Erythroblast (primary cell): ENCODE data around the gene FOXE3.

Experiments used
- DNase-seq, 2 experiments: peaks; one replicate each; lab custom pipeline; 2025; lab: John Stamatoyannopoulos, UW
- GATA1 ChIP-seq: IDR thresholded peaks from 2 replicates; pipeline ENCODE4 v1.6.1; 2011; ENCODE audit warnings: low read depth, mild to moderate bottlenecking, control low read depth, low read length, moderate library complexity
- POLR2A ChIP-seq: IDR thresholded peaks from 2 replicates; pipeline ENCODE4 v1.6.1; 2011; ENCODE audit warnings: mild to moderate bottlenecking, low read length

The FOXE3 gene

DNA sequence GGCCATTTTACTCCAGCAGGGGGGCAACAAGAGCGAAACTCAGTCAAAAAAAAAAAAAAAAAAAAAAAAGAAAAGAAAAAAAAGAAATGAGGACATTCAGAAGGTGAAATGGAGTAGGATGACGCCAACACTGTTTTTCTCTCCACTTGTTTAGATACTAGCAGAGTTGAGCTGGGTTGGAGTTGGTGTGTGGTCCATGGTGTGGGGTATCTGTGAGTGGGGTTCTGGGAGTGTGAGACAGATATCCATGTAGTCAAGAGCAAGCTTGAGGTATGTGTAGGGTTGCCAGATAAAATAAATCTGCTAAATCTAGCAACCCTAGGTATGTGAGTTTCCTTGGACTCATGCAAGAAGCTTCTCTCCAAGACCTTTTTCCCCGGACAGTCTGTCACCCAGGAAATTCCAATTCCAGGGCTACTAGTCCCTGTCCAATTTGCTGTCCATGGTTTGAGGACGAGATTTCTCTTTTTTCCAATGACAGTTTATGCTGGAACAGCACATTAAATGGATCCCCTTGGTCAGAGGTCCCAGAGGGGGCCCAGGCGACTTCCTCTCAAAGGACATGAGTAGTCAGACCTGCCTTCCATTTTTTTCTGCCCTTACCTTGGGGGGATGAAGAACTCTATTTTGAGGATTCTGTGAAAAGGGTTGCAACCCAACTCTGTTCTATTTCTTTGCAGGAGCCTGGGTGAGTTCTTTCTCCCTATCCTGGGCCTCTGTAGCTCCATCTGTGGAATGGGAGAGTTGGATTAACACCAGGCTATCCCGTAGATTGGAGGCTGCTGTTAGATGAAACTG lies 19.6 kb downstream of the FOXE3 start:
- TF ChIP-seq GATA1 (no peak), POLR2A (no peak)
- DNase-seq = peak in 1 of 2 experiments; percentile 14

DNA sequence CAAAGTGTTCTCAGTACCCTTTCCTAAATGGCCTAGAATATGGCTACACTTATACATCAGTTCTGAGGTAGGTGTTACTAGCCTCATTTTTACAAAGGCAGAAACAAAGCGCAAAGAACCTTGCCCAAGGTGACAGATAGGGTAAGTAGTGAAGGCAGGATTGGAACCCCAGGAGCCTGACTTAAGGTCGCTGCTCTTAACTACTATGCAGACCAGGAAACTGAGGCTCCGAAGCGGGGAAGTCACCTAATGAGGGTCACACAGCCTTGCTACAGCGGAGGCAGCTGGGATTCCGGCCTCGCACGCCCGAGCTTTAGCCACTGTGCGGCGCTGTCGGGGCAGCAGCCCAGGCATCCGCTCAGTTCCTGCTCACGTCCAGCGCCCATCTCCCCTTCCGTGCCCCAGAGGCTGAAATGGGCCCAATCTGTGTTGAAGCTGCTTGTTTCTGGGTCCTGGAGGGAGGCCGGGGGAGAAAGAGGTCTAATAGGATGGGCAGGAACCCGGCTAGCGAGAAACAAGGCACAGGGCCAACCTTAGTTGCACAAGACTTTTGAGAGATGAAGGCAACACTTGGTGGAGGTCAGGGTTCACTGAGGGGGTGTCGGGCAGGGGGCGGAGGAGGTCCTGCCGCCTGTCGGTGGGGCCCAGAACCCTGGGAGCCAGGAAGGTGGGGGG lies 20.4 kb downstream of the FOXE3 start:
- peak; percentile 73 to 79 for DNase-seq
- TF ChIP-seq POLR2A = no peak
- no peak for TF ChIP-seq GATA1

DNA sequence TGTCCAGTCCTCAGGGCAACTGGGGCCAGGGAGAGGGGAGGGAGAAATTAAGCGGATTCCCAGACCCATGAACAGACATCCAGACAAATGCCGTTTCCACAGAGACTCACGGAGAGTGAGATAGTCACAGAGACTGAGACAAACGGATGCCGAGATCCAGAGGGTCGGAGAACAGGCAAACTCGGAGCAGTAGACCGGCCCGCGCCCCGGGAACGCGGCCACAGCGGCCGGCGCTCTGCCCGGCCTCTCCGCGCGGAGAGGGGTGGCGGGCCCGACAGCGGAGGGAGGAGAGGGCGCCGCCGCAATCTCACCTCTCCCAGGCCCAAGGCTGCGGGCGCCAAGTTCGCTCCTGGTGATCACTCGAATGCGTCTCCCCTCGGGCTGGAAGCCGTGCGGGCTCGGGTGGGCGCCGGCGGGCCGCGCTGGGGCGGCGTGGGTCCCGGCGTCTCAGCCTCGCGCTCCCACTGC lies 20.9 kb downstream of the FOXE3 start:
- peak in 1 of 2 experiments; percentile 47 for DNase-seq
- TF ChIP-seq GATA1 (no peak), POLR2A (no peak)

DNA sequence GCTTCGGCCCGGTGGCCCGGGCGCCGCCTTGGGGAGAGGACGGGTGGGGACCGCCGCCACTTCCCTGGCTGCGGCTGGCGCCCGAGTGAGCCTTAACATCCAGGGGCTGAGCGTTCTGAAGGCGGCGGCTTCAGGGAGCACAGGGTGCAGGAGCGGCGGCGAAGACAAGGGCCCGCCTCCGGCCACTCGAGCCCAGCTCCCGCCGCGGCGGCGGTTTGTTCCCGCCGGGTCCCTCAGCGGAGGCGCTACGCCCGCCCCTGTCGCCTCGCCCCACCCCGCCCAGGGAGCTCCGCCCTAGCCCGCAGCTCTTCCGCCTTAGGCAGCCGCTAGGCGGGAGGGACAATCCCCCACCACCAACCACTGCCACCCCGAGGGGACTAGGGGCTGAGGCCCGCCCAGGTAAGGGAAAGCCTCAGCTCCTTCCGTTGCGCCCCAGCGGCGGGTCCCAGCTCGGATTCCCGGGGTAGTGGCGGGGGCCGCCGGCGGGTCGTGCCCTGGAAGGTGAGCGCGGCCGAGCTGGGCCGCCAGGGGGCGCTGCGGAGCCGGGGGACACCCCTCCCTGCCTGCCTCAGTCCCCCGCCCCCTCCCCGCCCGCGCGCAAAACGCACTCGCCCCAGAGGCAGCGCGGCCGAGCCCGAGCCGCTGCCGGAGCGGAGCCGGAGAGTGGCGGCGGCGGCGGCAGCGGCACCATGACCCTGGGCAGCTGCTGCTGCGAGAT lies 21.5 kb downstream of the FOXE3 start, which contains the start of gene FOXD2:
Gene FOXD2, plus strand, starts transcription at position 598 of the 718 bp plus-strand sequence. Its CDS starts 92 bp downstream, at position 690.
- DNase-seq = peak; percentile 87 to 93

DNA sequence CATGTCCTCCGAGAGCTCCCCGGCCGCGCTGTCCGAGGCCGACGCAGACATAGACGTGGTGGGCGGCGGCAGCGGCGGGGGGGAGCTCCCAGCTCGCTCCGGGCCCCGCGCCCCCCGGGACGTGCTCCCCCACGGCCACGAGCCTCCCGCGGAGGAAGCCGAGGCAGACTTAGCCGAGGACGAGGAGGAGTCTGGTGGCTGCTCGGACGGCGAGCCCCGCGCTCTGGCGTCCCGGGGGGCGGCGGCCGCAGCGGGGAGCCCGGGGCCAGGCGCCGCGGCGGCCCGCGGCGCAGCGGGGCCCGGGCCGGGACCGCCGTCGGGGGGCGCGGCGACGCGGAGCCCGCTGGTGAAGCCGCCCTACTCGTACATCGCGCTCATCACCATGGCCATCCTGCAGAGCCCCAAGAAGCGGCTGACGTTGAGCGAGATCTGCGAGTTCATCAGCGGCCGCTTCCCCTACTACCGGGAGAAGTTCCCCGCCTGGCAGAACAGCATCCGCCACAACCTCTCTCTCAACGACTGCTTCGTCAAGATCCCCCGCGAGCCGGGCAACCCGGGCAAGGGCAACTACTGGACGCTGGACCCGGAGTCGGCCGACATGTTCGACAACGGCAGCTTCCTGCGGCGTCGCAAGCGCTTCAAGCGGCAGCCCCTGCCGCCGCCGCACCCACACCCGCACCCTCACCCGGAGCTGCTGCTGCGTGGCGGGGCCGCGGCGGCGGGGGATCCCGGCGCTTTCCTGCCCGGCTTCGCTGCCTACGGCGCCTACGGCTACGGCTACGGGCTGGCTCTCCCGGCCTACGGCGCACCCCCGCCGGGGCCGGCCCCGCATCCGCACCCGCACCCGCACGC lies 22.3 kb downstream of the FOXE3 start:
- DNase-seq = peak in 1 of 2 experiments; percentile 45
- no peak for TF ChIP-seq POLR2A
- TF ChIP-seq GATA1 = no peak

More for the DNA sequence above, 21.5 kb downstream of the FOXE3 start, which contains the start of gene FOXD2:
- TF ChIP-seq GATA1 (no peak), POLR2A (peak; percentile 44)

DNA sequence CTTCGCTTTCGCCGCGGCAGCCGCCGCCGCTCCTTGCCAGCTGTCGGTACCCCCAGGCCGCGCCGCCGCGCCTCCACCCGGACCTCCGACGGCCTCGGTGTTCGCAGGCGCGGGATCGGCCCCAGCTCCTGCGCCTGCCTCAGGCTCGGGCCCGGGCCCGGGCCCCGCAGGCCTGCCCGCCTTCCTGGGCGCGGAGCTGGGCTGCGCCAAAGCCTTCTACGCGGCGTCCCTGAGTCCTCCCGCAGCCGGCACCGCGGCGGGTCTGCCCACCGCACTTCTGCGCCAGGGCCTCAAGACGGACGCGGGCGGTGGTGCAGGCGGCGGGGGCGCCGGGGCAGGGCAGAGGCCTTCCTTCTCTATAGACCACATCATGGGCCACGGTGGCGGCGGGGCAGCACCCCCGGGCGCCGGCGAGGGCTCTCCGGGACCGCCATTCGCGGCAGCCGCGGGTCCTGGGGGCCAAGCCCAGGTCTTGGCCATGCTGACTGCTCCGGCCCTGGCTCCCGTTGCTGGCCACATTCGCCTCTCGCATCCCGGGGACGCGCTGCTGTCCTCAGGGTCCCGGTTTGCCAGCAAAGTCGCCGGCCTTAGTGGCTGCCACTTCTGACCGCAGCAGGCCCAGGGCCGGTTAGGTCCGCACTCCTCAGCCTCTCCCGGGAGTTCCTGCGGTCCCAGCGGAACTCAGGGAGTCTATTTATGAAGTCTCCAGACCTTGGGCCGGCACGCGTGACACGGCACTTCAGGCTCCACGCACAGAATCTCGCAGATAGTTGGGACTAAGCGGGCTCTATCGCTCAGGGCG lies 23.1 kb downstream of the FOXE3 start:
- DNase-seq = peak; percentile 13 to 17

DNA sequence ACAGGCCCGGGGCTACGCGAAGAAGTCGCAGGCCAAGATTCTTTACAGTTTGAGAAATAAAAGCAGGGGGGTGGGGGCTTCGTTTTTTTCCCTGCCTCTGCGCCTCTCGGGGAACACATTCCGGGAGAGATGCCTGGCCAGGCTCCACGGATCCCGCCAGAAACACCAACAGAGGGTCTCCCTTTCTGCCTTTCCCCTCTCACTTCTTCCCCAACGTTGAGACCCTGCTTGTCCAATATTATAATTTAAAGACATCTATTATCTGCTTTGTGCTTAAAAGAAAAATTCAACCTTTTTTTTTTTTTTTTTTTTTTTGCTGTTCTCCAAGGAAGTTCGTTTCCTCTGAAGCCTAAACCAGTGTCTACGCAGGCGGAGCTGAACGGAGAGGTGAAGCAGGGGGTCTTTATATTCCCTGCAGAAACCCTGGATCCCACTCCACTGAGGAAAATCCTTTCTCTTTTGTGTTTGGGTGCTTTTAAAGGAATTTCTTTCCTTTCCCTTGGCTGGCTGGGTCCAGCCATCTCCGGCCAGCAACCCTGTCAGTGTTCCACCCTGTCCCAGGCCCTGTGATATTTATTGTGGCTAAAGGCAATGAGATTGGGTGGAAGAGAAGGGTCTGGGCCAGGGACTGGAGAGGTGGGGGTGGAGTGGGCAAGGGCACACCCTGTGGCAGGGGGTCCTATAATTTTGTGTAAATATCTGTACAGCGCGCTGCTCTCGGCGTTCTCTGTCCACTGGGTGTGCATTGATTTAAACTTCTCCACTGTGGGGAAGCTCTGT lies 23.9 kb downstream of the FOXE3 start:
- DNase-seq = no peak
- TF ChIP-seq GATA1 = no peak
- TF ChIP-seq POLR2A = no peak

More for the DNA sequence above, 23.1 kb downstream of the FOXE3 start:
- TF ChIP-seq GATA1 (no peak), POLR2A (no peak)

DNA sequence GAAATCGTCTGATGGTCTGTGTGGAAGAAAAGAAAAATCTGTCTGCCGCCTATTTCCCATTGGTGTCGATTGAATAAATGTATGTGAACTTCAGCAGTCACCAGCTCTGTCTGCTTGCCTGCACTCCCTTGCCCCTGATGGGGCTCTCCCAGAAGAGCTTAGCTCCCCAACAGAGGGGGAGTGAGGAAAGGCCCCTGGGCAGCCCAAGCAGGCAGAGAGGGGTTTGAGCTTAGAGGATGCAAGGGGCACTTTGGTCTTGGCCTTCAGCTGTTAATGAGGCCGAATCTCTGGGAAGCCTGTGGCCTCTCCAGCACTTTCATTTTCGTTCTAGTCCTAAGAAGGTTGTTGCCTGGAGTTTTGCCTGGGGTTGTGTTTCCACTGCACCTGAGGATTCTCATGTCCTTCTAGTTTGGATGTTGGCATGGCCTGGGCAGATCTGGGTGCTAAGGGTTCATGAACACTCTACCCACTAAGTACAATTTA lies 24.6 kb downstream of the FOXE3 start:
- no peak for TF ChIP-seq GATA1
- TF ChIP-seq POLR2A = no peak
- peak in 1 of 2 experiments; percentile 11 for DNase-seq

DNA sequence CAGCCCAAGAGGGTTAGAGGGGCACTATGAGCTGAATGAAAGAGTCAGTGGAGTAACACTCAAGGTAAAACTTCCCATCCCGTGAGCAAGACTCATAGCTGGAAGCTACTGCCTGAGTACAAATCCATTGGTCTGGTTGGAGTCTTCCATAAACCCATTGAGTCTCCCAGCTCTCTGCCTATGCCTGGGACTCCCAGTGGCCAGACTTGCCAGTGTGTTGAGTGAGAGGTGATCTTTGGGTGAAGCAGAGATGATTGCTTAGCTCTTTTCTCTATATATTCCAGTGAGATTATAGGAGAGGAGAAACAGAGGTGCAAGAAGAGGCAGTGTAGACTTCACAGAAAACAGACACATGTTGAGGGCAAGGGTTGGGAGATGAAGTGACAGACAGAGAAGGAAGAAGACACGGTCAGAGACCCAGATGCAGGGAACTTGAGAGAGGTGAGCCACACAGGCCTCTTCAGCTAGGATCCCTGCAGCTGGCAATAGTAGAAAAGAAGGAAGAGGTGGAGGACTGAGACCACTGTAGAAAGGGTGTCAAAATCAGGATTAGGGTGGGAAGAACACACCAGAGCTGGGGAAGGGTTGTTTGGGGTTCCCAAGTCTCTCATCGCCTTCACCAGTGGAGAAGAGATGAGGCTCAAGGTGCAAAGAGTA lies 25.5 kb downstream of the FOXE3 start:
- DNase-seq = no peak
- TF ChIP-seq POLR2A = no peak
- TF ChIP-seq GATA1 = no peak

DNA sequence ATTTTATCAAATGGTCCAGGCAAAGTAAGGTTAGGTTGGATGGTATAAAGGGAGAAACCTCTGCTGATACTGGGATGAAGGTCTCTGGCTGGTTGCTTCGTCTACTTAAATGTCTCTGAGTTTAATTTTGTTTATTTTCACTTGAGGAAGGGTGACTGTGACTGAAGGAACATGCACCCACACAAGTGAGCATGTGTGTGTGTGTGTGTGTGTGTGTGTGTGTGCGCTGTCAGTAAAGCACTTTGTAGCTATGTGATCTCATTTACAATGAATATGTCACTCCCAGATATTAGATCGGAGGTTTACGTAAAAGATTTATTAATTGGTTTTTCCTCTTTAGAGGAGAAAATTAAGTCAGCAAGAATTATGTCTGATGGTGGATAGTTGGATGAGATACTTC lies 26.1 kb downstream of the FOXE3 start:
- DNase-seq = no peak
- TF ChIP-seq GATA1 = no peak
- no peak for TF ChIP-seq POLR2A
